Heart right ventricle (tissue), 16 donors: ENCODE results near the gene TTLL5. TPM values are rescaled to one million over a fixed set of nuclear protein-coding genes. Genes with fewer than 3 reads are reported as not detected.

Experiments
- ATAC-seq, 8 donors: fragments of 200-7000 bp; cut with Tn5 transposase; one replicate each; pipeline ENCODE4 v1.9.1; 2020; ENCODE audit warnings: mild to moderate bottlenecking in 8 of 8, moderate library complexity in 8 of 8, moderate number of reproducible peaks in 1 of 8
- DNase-seq, 2 donors: peaks; one replicate each; pipeline ENCODE4 v3.0.0-alpha.2; 2020
- H3K27ac ChIP-seq, 10 donors: fragments of 200-600 bp; sonication (generic) in 2 of 10; one replicate each; pipeline versions ENCODE4 v1.5.0 to v1.8.0; 2020 to 2022; ENCODE audit warnings: mild to moderate bottlenecking in 3 of 10
- H3K27me3 ChIP-seq, 7 donors: fragments of 200-600 bp; one replicate each; pipeline ENCODE4 v1.8.0; 2021 to 2022; ENCODE audit warnings: mild to moderate bottlenecking in 2 of 7
- H3K36me3 ChIP-seq, 9 donors: fragments of 200-600 bp; sonication (generic) in 1 of 9; one replicate each; pipeline versions ENCODE4 v1.5.0 to v1.8.0; 2020 to 2022; ENCODE audit warnings: mild to moderate bottlenecking in 2 of 9
- H3K4me1 ChIP-seq, 9 donors: fragments of 200-600 bp; sonication (generic) in 1 of 9; one replicate each; pipeline versions ENCODE4 v1.5.0 to v1.8.0; 2020 to 2022; ENCODE audit warnings: mild to moderate bottlenecking in 4 of 9
- H3K4me3 ChIP-seq, 10 donors: fragments of 200-600 bp; sonication (generic) in 2 of 10; one replicate each; pipeline versions ENCODE4 v1.5.0 to v1.8.0; 2020 to 2022; ENCODE audit warnings: mild to moderate bottlenecking in 7 of 10, moderate library complexity in 2 of 10
- H3K9me3 ChIP-seq, 11 donors: fragments of 200-600 bp in 10 of 11; sonication (generic) in 2 of 11; one replicate each; pipeline versions ENCODE4 v1.5.0 to v1.8.0; 2013 to 2022; ENCODE audit warnings: mild to moderate bottlenecking in 2 of 11, control low read depth in 1 of 11, moderate library complexity in 1 of 11
- CTCF ChIP-seq, 9 donors: fragments of 200-600 bp; sonication (generic) in 2 of 9; IDR thresholded peaks; one replicate each; pipeline versions ENCODE4 v1.5.0 to v1.8.0; 2021 to 2022; ENCODE audit warnings: antibody characterized with exemption in 9 of 9, mild to moderate bottlenecking in 5 of 9, moderate library complexity in 1 of 9
- WGBS, 2 donors: extraction: QIAGEN DNeasy Blood & Tissue Kit; methylation state at CpG; one replicate each; pipeline ENCODE4 v1.1.7; 2013; ENCODE audit warnings: inconsistent platforms in 1 of 2; 5-methylcytosine and 5-hydroxymethylcytosine counted together
- intact Hi-C, 10 donors: fragments of 100-400 bp; cut with DNase I; formaldehyde crosslinking; loops; one replicate each; pipeline versions ENCODE4 v1.11.1 to v1.14.2; 2022
- polyA plus RNA-seq, 2 donors: library from polyadenylated mRNA; stranded (reverse); fragments of 200-250 nt; gene quantifications; one replicate each; pipeline ENCODE4 v1.2.3, GENCODE V29; 2013
- total RNA-seq, 10 donors: library from RNA; stranded (reverse); fragmentation: NEBNext Ultra II Directional in 3 of 10; extraction: Animal tissue kit (Norgen Biotek cat#: 25700) in 3 of 10; gene quantifications; one replicate each; pipeline versions ENCODE4 v1.2.1 to v1.2.4, GENCODE V29; 2021 to 2023
- donor health status: Arrhythmogenic right ventricular cardiomyopathy.
- donor health status: ischemic (EF 13 %, LVEDD 7.1; RV severe dilation, severe dysfunction).
- donor health status: healthy with polysubstance abuse.
- donor health status: DM: no; HTN: yes; CAD: no.
- donor health status: DM: no; HTN: no; CAD: no.
- donor health status: ischemic (EF 25% LVEDD 6.9; RV normal size, moderate dysfunction).
- donor health status: ischemic (EF 25% LVEDD 5.7; RV mildly dilated, moderate dysfunction).
- donor health status: healthy.
- donor health status: DM: yes; HTN: yes; CAD: no.
- donor health status: Ischemic cardiomyopathy.
- donor health status: ischemic (EF 35%, LVEDD 5.7; RV mildly dilated, moderate dysfunction).
- donor health status: nonischemic (EF 11% LVEDD 7.7; RV severe dilation, severe dysfunction).
- donor health status: DM: yes; HTN: yes; CAD: no.
- donor health status: PGD.
- donor health status: ischemic (EF 29% LVEDD 5.4; RV normal size, mild dysfunction).
- donor health status: nonischemic (EF 23%, LVEDD 6.1; RV moderate dilation, normal function).

TTLL5 gene
- total and polyA plus RNA-seq, 12 donors: 5.6 to 24.7 (median 17.6) TPM

GRCh38 chr14:75871181-75871880 is 210.3 kb downstream of the TTLL5 start:
- Histone ChIP-seq H3K27me3 (no peaks in the 10 kb centered on the region), H3K4me3 (no peak overlapping the region), H3K4me1 (peaks cover 3 to 50% (median 43%) of the 10 kb centered on the region in 9 donors), H3K27ac (peak overlapping the region in 4 of 10 donors; percentile 2 to 41 (median 14)), H3K36me3 (no peaks in the 10 kb centered on the region), H3K9me3 (no peaks in the 10 kb centered on the region)
- DNase-seq: no peak
- WGBS, 2 donors: 47% methylated on average over 6 of the region's 6 CpGs
- ATAC-seq: peak in 3 of 8 donors; percentile 27 to 43 (median 35)
- no peak for TF ChIP-seq CTCF (IDR thresholded peaks at IDR 0.05)
- intact Hi-C loops: no loop called here

GRCh38 chr14:75875958-75876357 is 214.9 kb downstream of the TTLL5 start:
- no peak overlapping the region for H3K4me3 ChIP-seq
- 85 to 88% methylated on average over 1 of the region's 1 CpG for WGBS, 2 donors
- intact Hi-C loops: no loop called here
- ATAC-seq (no peak), DNase-seq (no peak)
- no peak for TF ChIP-seq CTCF (IDR thresholded peaks at IDR 0.05)
- H3K36me3 ChIP-seq: no peaks in the 10 kb centered on the region
- H3K9me3 ChIP-seq: no peaks in the 10 kb centered on the region
- H3K27me3 ChIP-seq: no peaks in the 10 kb centered on the region
- H3K27ac ChIP-seq: peak overlapping the region in 6 of 10 donors; percentile 48 to 73 (median 56)
- H3K4me1 ChIP-seq: peaks cover 0 to 31% (median 18%) of the 10 kb centered on the region in 9 donors

- H3K27ac ChIP-seq: peak overlapping the region in 7 of 10 donors; percentile 2 to 73 (median 54)
- intact Hi-C loops: no loop called here
- peak; percentile 32 to 74 (median 48) for ATAC-seq
Observed at GRCh38 chr14:75876530-75876929, 215.5 kb downstream of the TTLL5 start.

GRCh38 chr14:75877292-75877691 is 216.2 kb downstream of the TTLL5 start:
- WGBS, 2 donors: 82 to 87% methylated on average over 1 of the region's 1 CpG
- H3K27me3 ChIP-seq: no peaks in the 10 kb centered on the region
- intact Hi-C loops: no loop called here
- H3K36me3 ChIP-seq: peaks cover 0 to under 1% (median 0%) of the 10 kb centered on the region in 9 donors
- H3K4me1 ChIP-seq: peaks cover 0 to 22% (median 12%) of the 10 kb centered on the region in 9 donors
- DNase-seq (peak in 1 of 2 donors; percentile 44), ATAC-seq (peak in 7 of 8 donors; percentile 20 to 90 (median 83))
- no peak for TF ChIP-seq CTCF (IDR thresholded peaks at IDR 0.05)
- no peaks in the 10 kb centered on the region for H3K9me3 ChIP-seq
- H3K27ac ChIP-seq: peak overlapping the region in 6 of 10 donors; percentile 47 to 73 (median 58)
- H3K4me3 ChIP-seq: no peak overlapping the region

More at GRCh38 chr14:75876530-75876929, 215.5 kb downstream of the TTLL5 start:
- WGBS, 2 donors: 53 to 58% methylated on average over 3 of the region's 3 CpGs
- H3K4me3 ChIP-seq: no peak overlapping the region
- H3K4me1 ChIP-seq: peaks cover 0 to 25% (median 18%) of the 10 kb centered on the region in 9 donors
- no peaks in the 10 kb centered on the region for H3K27me3 ChIP-seq
- H3K9me3 ChIP-seq: no peaks in the 10 kb centered on the region
- no peak for TF ChIP-seq CTCF (IDR thresholded peaks at IDR 0.05)
- no peak for DNase-seq
- no peaks in the 10 kb centered on the region for H3K36me3 ChIP-seq
